NCI-H146 treated with DMSO at 0.1 percent for 48 hours (cell line): ENCODE data around the gene STIMATE.

Source experiments
- DNase-seq: peaks from one replicate; lab custom pipeline; 2025; ENCODE audit not compliant: unreplicated experiment; lab: John Stamatoyannopoulos, UW

The STIMATE gene

DNA sequence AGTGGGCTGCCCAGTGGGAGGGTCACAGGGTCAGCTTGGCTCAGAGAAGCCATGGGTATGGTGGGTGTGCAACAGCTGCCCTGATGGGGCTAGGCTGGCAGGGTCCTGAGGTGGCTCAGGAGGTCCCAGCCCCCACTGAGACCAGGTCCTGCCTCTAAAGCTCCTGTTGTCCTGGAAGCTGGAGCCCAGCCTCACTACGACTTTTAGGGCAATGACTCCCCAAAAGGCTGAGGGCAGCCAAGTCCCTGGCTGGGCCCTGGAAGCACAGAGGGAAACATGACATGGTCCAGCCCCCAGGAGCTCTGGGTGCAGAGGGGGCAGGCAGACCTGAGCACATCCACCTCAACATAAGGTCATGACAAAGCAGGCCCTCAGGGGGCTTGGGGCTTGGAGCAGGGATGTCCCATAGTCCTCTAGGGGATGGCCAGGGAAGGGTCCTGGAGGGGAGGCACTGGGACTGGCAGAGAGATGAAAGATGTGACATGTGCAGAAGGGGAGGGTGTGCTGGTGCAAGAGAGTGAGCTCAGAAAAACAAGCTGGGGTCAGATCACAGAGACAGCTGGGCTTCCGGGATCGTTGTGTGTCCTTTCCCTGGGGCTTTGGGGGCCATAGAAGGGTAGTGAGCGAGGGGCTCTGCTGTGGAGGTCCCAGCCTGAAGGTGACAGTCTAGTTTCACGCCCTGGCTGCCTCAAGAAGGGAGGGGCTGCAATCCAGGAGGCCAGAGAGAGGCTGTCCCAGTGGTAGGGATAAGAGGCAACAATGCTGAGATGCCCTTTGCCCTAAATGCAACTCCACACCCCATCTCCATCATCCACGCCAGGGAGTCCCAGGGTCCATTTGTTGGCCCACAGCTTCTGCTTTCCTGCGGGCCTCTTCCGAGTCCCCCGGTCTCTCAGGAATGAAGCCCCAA lies 103.4 kb downstream of the STIMATE start:
- no peak for DNase-seq

DNA sequence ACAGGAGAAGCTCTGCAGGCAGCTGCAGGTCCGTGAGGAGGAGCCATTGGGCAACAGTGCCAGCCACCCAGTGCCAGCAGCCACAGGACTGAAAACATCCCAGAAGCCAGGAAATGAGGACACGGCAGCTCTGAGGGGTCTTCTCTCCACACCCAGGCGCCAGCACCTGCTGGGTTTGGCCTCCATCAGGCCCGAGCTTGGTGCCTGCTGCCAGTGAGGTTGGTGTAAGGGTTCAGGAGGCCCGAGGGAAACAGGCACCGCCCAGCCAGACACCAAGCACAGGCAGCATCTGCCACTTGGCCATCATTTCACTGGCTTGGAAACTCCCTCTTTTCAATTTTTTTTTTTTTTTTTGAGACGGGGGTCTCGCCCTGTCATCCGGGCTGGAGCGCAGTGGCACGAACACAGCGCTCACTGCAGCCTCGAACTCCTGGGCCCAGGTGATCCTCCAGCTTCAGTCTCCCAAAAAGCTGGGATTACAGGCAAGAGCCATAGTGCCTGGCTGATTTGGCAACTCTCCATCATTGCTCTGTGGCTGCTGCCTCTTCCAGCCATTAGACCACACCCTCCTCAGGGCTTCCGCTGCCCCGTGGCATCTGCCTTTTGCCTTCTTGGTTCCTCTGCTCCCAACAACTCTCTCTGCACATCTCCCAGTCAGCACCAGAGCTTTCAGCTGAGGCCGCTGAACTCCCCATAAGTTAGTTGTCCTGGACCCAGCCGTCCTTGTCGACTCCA lies 104.2 kb downstream of the STIMATE start:
- DNase-seq: no peak

- DNase-seq: no peak
Observed at GRCh38 chr3:52792413-52792812, 104.9 kb downstream of the STIMATE start.

DNA sequence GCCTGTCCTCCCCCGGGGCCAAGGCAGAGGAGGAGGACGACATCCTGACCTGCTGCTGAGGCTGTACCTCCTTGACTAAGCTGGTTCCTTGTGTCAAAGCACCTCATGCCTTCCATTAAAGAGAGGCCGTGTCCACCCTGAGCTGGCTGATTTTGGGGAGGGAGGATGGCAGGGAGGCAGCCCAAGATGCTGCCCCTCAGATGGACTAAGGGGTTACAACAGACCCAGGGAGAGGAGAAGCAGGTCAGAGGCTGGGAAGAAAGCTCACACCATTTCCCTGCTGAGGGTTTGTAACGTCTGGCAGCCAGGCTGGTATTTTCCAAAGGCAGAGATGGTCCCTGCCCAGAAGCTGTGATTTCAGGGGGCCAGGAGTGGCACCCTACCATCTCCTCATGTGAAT lies 105.4 kb downstream of the STIMATE start:
- no peak for DNase-seq

DNA sequence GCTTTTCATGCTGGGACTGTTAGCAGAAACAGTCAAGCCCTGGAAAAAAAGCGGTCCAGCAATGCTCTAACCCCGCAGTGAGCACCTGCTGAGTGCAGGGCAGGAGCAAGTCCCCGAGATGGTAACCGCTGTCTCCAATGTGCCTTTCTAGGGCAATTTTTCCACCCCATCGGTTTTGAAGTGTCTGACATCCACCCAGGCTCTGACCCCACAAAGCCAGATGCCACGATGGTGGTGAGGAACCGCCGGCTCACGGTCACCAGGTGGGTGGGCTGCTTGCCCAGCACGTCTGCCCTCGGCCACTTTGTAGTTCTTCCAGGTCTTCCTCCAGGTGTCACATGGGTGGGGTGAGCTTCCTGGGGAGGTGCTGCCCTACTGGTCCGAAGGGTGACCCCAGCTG lies 106.0 kb downstream of the STIMATE start:
- DNase-seq: no peak

GRCh38 chr3:52790741-52791140 lies 106.6 kb downstream of the STIMATE start:
- DNase-seq: no peak

DNA sequence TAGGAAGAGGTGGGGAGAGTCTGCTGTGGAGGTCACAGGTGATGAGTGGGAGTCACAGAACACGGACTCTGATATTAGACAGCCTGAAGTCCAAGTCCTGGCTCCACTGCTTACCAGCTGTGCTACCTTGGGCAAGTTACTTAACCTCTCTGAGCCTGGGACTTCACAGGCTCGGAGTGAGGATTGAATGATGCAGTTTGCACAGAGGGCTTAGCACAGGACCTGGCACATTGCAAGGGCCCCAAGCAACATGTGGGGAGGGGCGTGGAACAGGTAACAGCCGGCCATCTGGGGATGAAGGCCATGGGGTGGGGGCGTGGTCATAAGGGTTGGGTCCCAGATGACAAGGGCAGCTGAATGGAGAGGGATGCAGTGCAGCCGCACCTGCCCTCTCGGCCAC lies 107.0 kb downstream of the STIMATE start:
- DNase-seq: no peak

GRCh38 chr3:52789746-52790040 lies 107.7 kb downstream of the STIMATE start:
- no peak for DNase-seq

DNA sequence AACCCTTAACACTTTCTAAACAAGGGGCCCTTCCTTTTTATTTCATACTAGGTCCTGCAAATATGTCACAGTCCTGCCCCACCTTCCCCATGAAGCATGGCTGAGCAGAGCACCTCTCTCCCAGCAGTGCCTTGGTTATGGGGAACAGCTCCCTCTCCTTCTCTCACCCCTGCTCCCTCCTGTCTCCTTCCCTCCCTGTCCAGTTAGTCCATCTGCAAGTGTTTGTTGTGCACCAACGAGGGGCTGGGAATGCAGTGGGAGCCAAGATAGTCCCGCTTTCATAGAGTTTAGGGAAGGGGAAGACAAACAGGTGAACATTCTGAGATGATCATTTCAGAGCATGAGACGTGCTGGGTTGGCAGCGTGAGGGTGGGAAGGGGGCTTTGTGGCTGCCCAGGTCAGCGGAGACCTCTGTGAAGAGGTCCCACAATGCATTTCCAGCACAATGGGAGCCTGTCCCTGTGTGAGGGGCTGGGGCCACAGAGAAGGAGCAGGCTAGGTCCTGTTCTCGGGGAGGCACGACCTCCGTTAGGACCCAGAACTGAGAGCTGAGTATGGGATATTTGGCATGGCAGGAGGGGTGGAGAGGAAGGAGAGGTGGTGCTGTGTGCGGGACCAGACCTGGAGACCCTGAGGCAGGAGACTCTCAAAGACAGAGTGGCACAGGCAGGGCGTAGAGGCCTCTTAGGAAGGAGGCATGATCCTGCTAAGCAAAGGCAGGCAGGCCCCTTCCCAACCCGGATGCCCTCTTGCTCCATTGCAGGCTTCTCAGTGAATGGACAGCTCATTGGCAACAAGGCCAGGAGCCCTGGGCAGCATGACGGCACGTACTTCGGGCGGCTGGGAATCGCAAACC lies 108.2 kb downstream of the STIMATE start:
- DNase-seq: no peak

GRCh38 chr3:52787672-52788625 lies 109.4 kb downstream of the STIMATE start:
- no peak for DNase-seq

GRCh38 chr3:52787246-52787645 lies 110.1 kb downstream of the STIMATE start:
- no peak for DNase-seq
